GM18511 (cell line): ENCODE measurements around the gene TRAF5.
"Not testable (repeated sequence)": the region's sequence is repeated elsewhere in the genome, so short reads cannot be mapped to it uniquely, and the experiment has no call there.

Experiments
- ATAC-seq: cut with Tn5 transposase; IDR thresholded peaks from one replicate; pipeline ENCODE4 v1.9.1; 2021; ENCODE audit warnings: mild to moderate bottlenecking, moderate library complexity; ENCODE audit not compliant: unreplicated experiment

TRAF5 gene

DNA sequence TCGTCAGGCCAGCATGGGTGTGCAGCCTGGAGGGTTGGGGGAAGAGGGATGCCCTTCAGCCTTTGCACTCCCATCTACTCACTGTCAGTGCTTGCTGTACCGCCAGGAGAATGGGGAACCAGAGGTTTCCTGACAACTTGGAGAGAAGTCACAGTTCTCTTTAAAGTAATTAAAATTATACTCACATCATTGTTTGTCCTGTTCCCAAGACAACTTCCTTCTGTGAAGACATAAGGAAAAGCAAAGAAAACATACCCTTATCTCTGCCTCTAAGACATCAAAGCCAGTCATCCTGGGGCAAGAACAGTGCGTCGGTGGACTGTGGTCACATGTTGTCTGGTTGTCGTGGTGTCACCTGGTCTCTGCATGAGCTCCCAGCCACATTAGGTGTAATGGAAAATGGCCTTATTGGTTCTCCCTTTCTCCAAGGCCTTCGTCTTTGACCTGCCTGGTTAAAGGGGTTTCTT lies 17.6 kb downstream of the TRAF5 start:
- ATAC-seq: no peak

DNA sequence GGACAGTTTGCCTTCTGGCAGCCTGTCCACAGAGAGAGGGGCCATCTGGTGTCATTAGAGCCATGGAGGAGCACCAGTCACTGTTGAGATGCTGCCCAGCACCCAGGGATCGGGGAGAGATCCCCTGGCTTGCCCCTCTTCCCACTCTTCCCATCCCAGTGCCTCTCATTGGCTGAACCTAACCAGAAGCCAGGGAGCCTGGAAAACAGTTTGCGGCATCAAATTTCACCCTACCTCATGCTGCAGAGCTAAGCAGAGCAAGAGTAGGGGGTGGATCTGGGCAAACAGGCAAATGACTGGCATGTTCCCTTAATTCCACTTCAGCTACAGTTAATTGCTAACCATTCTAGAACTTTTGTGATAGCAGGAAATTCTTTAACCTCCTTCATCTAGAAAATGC lies 19.1 kb downstream of the TRAF5 start:
- no peak for ATAC-seq

DNA sequence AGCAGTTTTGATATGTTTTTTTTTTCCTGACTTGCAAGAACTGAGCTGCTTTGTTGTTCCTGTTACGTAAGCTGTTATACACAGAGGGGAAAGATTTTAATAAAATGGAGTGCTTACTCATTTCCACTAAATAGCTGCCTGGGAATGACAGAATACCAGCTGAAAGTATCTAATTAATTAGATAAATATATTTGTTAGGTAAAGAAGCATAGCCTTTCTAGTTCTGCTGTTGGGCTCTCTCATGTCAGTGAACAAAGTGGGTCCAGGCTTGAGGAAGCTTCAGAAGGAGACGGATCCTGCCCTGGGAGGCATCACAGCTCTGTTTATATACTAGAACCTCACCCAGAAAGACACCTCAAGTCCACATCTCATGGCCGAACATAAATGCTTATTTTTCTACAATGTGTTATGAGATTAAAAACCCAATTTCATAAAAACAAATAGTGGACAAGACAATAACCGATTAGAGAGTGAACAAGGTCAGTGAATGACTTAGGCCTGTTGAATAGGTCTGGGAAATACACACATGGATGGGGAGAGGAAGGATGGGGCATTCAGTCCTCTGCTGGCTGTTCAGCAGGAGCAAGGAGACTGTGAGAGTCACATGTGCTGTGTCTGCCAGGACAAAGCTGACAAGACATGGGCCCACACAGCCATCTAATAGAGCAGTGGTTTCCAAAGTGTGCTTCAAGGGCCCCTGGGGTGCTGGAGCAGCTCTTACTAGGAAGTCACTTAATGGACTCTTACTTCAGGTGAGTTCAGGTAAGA lies 20.6 kb downstream of the TRAF5 start:
- no peak for ATAC-seq

DNA sequence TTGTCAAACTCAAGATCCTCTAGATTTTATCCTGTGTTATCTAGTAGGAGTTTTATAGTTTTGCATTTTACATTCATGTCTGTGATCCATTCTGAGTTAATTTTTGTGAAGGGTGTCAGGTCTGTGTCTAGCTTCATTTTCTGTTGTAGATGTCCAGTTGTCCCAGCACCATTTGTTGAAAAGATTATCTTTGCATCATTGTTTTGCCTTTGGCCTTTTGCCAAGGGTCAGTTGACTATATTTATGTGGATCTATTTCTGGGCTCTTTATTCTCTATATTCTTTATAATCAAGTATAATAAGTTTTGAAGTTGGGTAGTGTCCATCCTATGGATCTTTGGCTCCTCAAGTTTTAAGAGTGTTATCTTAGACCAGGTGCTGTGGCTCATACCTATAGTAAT lies 21.9 kb downstream of the TRAF5 start:
- ATAC-seq: no peak

DNA sequence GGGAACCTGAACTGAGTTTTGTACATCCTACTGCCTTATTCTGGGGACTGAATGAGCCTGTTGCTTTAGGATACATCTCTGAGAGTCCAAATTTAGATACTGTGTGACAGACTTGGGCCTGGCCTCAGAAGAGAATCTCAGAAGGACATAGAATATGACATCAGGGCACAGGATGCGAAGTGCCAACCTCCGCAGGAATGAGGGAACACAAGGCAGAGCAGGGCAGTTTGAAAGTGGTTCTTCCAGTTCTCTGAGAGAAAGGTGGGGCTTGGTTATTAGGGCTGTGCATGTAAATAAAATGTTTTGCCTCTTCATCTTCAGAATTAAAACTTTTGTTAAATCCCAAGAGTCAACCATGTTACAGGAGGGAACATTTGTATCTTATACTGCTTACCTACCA lies 23.1 kb downstream of the TRAF5 start:
- ATAC-seq: no peak

DNA sequence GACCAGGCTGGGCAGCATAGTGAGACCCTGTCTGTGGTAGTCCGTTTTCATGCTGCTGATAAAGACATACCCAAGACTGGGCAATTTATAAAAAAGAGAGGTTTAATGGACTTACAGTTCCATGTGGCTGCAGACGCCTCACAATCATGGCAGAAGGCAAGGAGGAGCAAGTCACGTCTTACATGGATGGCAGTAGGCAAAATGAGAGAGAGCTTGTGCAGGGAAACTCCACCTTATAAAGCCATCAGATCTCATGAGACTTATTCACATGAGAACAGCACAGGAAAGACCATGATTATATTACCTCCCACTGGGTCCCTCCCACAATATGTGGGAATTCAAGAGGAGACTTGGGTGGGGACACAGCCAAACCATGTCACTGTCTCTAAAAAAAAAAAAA lies 25.4 kb downstream of the TRAF5 start:
- ATAC-seq: not testable (repeated sequence)

DNA sequence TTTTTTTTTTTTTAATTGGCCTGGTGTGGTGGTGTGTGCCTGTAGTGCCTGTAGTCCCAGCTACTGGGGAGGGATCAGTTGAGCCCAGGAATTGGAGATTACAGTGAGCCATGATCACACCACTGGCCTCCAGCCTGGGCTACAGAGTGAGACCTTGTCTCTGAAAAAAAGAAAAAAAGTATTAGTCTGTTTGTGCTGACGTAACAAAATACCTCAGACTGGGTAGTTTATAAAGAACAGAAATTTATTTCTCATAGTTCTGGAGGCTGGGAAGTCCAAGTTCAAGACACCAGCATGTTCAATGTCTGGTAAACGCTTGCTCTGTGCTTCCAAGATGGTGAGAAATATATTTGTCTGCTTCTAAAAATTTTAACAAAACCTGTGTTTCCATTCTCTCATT lies 25.8 kb downstream of the TRAF5 start:
- no peak for ATAC-seq

DNA sequence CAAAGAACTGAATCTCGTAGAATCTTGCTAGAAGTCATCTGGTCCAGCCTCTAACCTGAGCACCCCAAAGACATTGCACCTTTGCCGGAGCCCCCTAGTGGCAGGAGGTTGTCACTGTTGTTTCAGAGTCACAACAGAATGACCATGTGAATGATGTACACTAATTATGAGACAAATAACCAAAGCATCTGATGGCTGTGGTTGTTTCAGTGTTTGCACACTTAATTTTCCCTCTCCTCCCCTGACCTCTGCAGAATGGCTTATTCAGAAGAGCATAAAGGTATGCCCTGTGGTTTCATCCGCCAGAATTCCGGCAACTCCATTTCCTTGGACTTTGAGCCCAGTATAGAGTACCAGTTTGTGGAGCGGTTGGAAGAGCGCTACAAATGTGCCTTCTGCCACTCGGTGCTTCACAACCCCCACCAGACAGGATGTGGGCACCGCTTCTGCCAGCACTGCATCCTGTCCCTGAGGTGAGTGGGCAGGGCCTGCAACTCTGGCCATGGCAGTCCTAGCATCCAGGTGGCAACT lies 26.4 kb downstream of the TRAF5 start:
- peak; percentile 87 for ATAC-seq

DNA sequence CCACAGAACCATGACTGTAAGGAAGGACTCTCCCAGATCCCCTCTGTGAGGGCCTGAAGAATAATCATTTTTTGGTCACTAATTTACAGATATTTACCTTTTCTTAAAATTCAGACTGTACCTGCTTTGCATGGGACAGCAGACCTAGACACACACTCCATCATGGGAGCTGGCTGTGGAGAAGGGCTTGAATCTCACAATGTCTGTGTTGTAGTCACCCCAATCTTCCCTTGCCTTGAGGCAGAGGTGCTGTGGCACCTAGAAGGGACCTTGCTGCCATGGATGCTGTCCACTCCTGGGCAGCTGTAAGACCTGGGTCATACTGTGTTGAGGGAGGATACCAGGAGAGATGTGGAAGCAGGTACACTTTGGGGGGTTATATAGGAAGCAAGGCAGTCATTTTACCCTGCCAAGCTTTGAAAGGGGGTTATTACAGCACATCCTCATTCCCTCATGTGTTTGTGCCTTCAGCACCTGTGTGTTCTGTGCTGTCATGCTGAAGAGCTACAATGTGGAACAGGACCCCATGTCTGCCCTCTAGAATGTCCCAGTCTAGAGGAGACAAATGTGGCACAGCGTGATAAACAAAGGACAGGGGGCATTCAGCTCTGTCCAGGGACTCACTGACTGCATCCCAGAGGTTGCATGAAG lies 27.1 kb downstream of the TRAF5 start:
- ATAC-seq: peak; percentile 13

DNA sequence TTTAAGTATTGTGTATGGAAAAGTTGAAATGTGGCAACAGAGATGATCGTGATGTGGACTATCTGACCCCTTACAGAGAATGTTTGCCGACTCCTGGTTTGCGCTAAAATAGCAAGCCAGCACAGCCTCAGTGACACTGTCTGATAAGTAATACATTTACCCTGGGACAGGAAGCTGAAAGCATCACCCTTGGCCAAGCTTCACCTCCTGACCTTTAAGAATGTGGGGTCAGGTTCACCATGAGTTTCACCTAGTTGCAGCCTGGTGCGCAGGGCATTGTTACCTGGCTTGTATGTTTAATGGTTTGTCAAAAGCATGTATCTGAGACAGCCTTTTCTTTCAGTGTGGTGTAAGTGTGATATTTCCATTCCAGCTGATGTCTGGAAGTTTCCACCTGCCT lies 29.2 kb downstream of the TRAF5 start:
- ATAC-seq: no peak

DNA sequence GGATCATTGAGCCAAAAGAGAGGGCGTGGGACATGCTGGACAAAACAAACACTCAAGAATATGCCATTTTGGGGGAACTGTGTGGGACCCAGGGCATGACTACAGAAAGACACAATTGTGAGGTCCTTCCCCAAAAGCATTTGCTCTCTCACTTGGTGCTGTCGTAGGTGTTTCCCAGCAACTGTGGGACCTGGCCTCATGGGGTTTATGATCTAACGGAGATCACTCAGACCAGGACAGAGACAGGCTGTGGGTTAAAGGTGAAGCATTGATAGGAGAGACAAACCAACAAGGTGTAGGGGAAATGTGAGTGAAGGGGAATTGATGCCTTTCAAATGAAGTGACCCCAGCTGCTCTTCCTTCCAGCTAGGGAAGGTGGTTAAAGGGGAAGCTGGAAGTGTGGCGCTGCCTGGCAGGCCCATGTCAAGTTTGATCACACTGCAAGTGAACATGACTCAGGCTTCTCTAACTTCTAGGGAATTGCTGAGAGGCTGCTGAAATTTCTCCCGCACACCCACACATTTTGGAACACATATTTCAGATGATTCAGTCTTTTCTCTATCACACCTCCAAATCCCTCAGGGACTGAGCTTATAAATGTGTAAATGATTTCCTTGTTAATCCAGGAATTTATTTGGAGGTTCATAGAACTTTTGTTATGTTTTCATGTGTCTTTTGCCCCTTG lies 30.2 kb downstream of the TRAF5 start:
- no peak for ATAC-seq

DNA sequence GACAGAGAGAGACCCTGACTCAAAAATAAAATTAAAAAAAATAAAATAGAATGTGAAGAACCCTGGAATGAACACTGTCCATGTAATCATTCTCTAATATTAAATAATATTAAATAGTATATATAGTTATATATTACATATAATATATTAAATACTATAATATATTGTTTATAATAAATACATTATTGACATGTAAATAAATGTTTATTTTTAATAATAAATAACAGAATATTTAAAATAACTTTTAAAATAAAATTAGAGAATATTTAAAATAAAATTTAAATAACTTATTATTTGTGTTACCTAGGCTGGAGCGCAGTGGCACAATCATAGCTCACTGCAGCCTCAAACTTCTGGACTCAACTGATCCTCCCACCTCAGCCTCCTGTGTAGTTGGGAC lies 32.1 kb downstream of the TRAF5 start:
- no peak for ATAC-seq

DNA sequence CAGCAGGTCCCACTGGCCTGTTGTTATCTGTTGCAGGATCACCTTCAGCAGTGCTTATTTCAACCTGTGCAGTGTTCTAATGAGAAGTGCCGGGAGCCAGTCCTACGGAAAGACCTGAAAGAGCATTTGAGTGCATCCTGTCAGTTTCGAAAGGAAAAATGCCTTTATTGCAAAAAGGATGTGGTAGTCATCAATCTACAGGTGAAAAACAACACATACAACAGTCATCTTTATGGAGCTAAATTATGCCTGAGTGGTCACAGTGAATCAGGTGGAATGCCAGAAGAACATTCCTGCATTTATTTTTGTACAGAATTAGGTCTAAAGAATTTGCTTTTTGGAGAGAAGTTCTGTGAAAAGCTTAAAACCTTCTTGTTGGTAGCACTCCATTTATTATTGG lies 33.2 kb downstream of the TRAF5 start:
- no peak for ATAC-seq

DNA sequence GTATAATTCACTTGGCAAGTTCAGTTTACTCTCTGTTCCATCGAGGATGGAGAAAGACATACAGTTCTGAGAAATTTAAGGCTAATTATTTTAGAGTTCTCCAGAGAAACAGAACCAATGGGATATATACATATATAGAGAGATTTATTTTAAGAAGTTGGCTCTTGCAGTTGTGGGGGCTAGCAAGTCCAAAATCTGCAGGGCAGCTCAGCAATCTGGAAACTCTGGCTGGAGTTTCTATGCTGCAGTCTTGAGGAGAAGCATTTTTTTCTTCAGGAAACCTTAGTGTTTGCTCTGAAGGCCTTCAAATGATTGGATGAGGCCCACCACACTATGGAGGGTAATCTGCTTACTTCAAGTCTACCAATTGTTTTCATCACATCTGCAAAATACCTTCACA lies 34.6 kb downstream of the TRAF5 start:
- no peak for ATAC-seq

DNA sequence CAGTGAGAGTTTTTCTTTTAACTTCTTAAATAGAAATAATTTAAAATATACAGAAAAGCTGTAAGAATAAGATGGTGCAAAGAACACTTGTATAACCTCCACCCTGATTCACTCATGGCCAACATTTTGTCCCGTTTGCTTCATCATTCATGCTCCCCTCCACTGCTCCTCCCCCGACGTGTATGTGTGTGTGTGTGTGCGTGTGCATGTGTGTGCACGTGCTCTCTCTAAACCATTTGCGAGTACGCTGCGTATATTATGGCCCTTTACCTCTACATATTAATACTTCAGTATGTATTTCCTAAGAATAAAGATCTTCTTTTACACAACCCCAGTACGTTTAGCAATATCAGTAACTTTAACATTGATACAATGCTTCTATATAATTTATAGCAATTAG lies 43.0 kb downstream of the TRAF5 start:
- ATAC-seq: no peak

DNA sequence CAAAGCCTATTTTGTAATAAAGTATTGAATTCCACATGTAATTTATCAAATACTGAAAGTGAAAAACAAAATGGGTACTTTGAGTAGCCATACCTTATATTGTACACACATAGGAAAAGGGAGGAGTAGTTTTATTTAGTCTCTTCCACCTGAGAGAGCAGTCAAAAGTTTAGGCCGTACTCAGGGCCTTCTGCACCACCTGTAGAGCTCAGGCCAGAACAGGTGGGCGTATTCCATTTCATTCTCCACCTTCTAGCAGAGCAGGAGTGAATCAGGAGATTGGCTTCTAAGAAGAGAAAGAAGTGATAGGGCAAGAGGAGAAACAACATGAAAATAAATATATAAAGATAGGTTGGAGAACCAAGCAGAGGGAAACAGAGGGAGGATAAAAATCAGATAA lies 44.0 kb downstream of the TRAF5 start:
- ATAC-seq: no peak

DNA sequence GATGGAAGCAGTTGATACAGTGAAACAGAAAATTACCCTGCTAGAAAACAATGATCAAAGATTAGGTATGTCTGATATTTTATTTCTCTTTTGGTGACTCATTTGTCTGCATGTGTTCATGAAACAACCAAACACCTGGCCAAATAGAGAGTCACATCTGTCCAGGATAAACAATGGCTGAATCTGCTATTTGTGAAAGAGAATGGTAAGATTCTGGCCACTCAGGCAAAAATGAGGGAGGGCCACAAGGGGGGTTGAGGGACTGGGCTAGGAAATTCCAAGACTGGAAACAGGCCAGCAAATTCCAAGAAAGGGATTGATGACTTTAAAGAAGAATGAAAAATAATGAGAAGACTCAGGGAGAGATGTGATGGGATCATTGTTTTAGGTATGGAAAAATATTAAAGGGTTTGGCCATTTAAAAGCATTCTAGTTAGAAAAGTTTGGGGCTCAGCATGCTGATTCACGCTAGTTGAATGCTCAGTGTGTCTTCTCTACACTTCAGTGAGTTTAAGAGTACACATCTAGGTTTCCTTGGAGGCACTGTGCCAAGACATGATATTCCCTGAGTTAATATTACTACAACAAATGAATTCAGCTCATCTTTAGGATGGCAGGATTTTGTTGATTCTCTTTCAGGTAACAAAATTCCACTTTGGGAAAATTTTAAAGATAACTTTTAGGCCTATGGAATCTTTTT lies 44.9 kb downstream of the TRAF5 start:
- no peak for ATAC-seq

DNA sequence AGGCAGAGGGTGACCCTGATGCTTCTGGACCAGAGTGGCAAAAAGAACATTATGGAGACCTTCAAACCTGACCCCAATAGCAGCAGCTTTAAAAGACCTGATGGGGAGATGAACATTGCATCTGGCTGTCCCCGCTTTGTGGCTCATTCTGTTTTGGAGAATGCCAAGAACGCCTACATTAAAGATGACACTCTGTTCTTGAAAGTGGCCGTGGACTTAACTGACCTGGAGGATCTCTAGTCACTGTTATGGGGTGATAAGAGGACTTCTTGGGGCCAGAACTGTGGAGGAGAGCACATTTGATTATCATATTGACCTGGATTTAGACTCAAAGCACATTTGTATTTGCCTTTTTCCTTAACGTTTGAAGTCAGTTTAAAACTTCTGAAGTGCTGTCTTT lies 45.8 kb downstream of the TRAF5 start:
- ATAC-seq: no peak

DNA sequence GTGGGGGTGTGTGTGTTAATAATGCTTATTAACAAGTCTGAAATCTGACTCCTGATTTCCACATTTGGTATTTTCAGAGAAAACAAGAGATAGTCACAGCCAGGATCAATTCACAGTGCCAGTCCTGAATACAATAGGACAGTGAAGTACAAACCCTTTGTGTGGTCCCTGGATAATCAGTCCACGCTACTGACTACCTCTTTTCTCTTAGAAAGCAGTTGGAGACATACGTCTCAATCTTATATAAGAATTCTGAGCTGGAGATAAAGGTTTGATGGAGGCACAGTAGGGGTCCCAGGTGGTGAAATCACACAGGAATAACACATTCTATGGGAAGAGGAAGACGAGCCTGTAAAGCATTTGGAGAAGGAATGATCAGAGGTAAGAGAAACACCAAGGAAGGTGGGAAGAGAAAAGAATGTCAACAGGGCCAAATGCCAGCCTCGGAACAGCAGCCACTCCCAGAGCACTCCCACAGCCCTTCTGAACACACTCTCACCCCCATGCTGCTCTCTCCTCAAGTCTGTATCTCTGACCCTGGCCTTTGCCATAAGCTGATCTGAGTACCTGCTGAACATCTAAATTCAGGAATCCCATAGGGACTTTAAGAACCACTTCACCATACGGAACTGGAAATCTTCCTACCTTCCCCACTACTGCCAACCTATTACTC lies 48.6 kb downstream of the TRAF5 start:
- ATAC-seq: no peak

DNA sequence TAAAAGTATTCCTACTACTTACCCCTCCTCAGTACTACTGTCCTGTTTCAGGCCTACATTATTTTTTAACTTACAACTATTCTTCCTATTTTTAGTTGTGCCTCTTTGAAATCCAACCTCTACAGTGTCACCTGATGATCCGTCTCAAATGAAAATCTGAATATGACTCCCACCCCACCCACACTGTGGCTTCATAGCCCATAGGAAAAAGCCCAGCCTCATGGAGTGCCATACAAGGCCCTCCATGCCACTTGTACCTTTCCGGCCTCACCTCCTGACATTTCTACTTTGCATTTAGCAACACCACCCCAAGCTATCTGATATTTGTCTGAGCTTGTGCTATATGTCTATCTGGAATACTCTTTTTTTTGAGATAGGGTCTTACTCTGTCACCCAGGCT lies 49.3 kb downstream of the TRAF5 start:
- ATAC-seq: no peak
